Muscle layer of colon (tissue), 2 donors: Measurements from ENCODE around the gene RABGAP1L.

Source experiments
- H3K27ac ChIP-seq: one replicate; pipeline ENCODE4 v1.7.0; 2013; ENCODE audit warnings: low read depth, mild to moderate bottlenecking, low read length, moderate library complexity
- H3K27me3 ChIP-seq, 2 donors: one replicate each; pipeline ENCODE4 v1.7.0; 2013; ENCODE audit warnings: low read length in 2 of 2, mild to moderate bottlenecking in 2 of 2; ENCODE audit not compliant: insufficient read depth in 2 of 2, control insufficient read depth in 1 of 2
- H3K36me3 ChIP-seq: one replicate; pipeline ENCODE4 v1.7.0; 2013; ENCODE audit warnings: mild to moderate bottlenecking, low read length; ENCODE audit not compliant: insufficient read depth
- H3K4me1 ChIP-seq: one replicate; pipeline ENCODE4 v1.7.0; 2013; ENCODE audit warnings: mild to moderate bottlenecking, low read length; ENCODE audit not compliant: insufficient read depth
- H3K4me3 ChIP-seq, 2 donors: one replicate each; pipeline ENCODE4 v1.7.0; 2013; ENCODE audit warnings: low read length in 2 of 2, low read depth in 1 of 2, mild to moderate bottlenecking in 1 of 2, moderate library complexity in 1 of 2
- H3K9ac ChIP-seq: one replicate; pipeline ENCODE4 v1.7.0; 2013; ENCODE audit warnings: low read length
- H3K9me3 ChIP-seq: one replicate; pipeline ENCODE4 v1.7.0; 2013; ENCODE audit warnings: mild to moderate bottlenecking, low read length
- donor health status: abdominal sarcoma.
- donor health status: Adenocarcinoma of cecum.

The RABGAP1L gene

GRCh38 chr1:174788981-174789380 is 629.7 kb downstream of the RABGAP1L start:
- Histone ChIP-seq H3K9ac (no peak overlapping the region), H3K4me3 (no peak overlapping the region), H3K27ac (no peak overlapping the region), H3K27me3 (no peaks in the 10 kb centered on the region), H3K4me1 (no peaks in the 10 kb centered on the region), H3K9me3 (no peaks in the 10 kb centered on the region), H3K36me3 (no peaks in the 10 kb centered on the region)

- Histone ChIP-seq H3K4me1 (no peaks in the 10 kb centered on the region), H3K36me3 (no peaks in the 10 kb centered on the region), H3K27me3 (no peaks in the 10 kb centered on the region), H3K9me3 (no peaks in the 10 kb centered on the region), H3K4me3 (no peak overlapping the region), H3K9ac (no peak overlapping the region), H3K27ac (no peak overlapping the region)
Measured at GRCh38 chr1:174789399-174789798, 630.1 kb downstream of the RABGAP1L start.

GRCh38 chr1:174791863-174792262 is 632.5 kb downstream of the RABGAP1L start:
- Histone ChIP-seq H3K27ac (no peak overlapping the region), H3K9me3 (no peaks in the 10 kb centered on the region), H3K27me3 (no peaks in the 10 kb centered on the region), H3K4me1 (no peaks in the 10 kb centered on the region), H3K36me3 (no peaks in the 10 kb centered on the region), H3K4me3 (no peak overlapping the region), H3K9ac (no peak overlapping the region)

GRCh38 chr1:174794861-174795260 is 635.5 kb downstream of the RABGAP1L start:
- Histone ChIP-seq H3K4me1 (peaks cover 9% of the 10 kb centered on the region), H3K27ac (no peak overlapping the region), H3K9ac (no peak overlapping the region), H3K36me3 (no peaks in the 10 kb centered on the region), H3K9me3 (no peaks in the 10 kb centered on the region), H3K27me3 (no peaks in the 10 kb centered on the region), H3K4me3 (no peak overlapping the region)

GRCh38 chr1:174795806-174796205 is 636.5 kb downstream of the RABGAP1L start:
- H3K9ac ChIP-seq, result no peak overlapping the region
- peaks cover 9% of the 10 kb centered on the region for H3K4me1 ChIP-seq
- no peaks in the 10 kb centered on the region for H3K36me3 ChIP-seq
- H3K27me3 ChIP-seq, result no peaks in the 10 kb centered on the region
- H3K27ac ChIP-seq, result no peak overlapping the region
- H3K9me3 ChIP-seq, result no peaks in the 10 kb centered on the region
- H3K4me3 ChIP-seq, result no peak overlapping the region

- H3K27me3 ChIP-seq, result no peaks in the 10 kb centered on the region
- no peaks in the 10 kb centered on the region for H3K36me3 ChIP-seq
Measured at GRCh38 chr1:174797398-174797797, 638.1 kb downstream of the RABGAP1L start.

GRCh38 chr1:174799136-174799479 is 639.8 kb downstream of the RABGAP1L start:
- H3K9ac ChIP-seq, result peak overlapping the region; percentile 45
- H3K4me1 ChIP-seq, result peaks cover 9% of the 10 kb centered on the region
- no peaks in the 10 kb centered on the region for H3K36me3 ChIP-seq
- H3K9me3 ChIP-seq, result no peaks in the 10 kb centered on the region
- no peak overlapping the region for H3K27ac ChIP-seq
- no peaks in the 10 kb centered on the region for H3K27me3 ChIP-seq
- peak overlapping the region in 1 of 2 donors; percentile 86 for H3K4me3 ChIP-seq

More at GRCh38 chr1:174797398-174797797, 638.1 kb downstream of the RABGAP1L start:
- Histone ChIP-seq H3K4me1 (peaks cover 9% of the 10 kb centered on the region), H3K9ac (no peak overlapping the region), H3K9me3 (no peaks in the 10 kb centered on the region), H3K4me3 (no peak overlapping the region), H3K27ac (no peak overlapping the region)

- Histone ChIP-seq H3K9ac (peak overlapping the region; percentile 45), H3K4me1 (peaks cover 9% of the 10 kb centered on the region), H3K27ac (peak overlapping the region; percentile 6), H3K27me3 (no peaks in the 10 kb centered on the region), H3K36me3 (no peaks in the 10 kb centered on the region), H3K4me3 (peak overlapping the region; percentile 40 to 86), H3K9me3 (no peaks in the 10 kb centered on the region)
Measured at GRCh38 chr1:174800216-174800851, 641.0 kb downstream of the RABGAP1L start.

GRCh38 chr1:174800876-174801275 is 641.6 kb downstream of the RABGAP1L start:
- Histone ChIP-seq H3K4me1 (peaks cover 9% of the 10 kb centered on the region), H3K36me3 (no peaks in the 10 kb centered on the region), H3K27me3 (no peaks in the 10 kb centered on the region), H3K9ac (no peak overlapping the region), H3K4me3 (peak overlapping the region in 1 of 2 donors; percentile 86), H3K27ac (no peak overlapping the region), H3K9me3 (no peaks in the 10 kb centered on the region)

GRCh38 chr1:174809755-174810280 is 650.5 kb downstream of the RABGAP1L start:
- H3K27me3 ChIP-seq, result no peaks in the 10 kb centered on the region
- H3K27ac ChIP-seq, result no peak overlapping the region
- no peaks in the 10 kb centered on the region for H3K36me3 ChIP-seq
- H3K4me1 ChIP-seq, result no peaks in the 10 kb centered on the region
- no peak overlapping the region for H3K4me3 ChIP-seq
- no peaks in the 10 kb centered on the region for H3K9me3 ChIP-seq
- no peak overlapping the region for H3K9ac ChIP-seq

GRCh38 chr1:174812016-174812415 is 652.7 kb downstream of the RABGAP1L start:
- H3K9me3 ChIP-seq, result no peaks in the 10 kb centered on the region
- H3K27me3 ChIP-seq, result no peaks in the 10 kb centered on the region
- H3K4me3 ChIP-seq, result no peak overlapping the region
- H3K9ac ChIP-seq, result no peak overlapping the region
- no peaks in the 10 kb centered on the region for H3K36me3 ChIP-seq
- H3K4me1 ChIP-seq, result no peaks in the 10 kb centered on the region
- no peak overlapping the region for H3K27ac ChIP-seq

GRCh38 chr1:174812656-174813055 is 653.3 kb downstream of the RABGAP1L start:
- H3K9me3 ChIP-seq, result no peaks in the 10 kb centered on the region
- no peaks in the 10 kb centered on the region for H3K36me3 ChIP-seq
- H3K27ac ChIP-seq, result no peak overlapping the region
- H3K4me3 ChIP-seq, result no peak overlapping the region
- H3K27me3 ChIP-seq, result no peaks in the 10 kb centered on the region
- no peak overlapping the region for H3K9ac ChIP-seq
- no peaks in the 10 kb centered on the region for H3K4me1 ChIP-seq
